HUES48 (cell line): ENCODE measurements around the gene WNT7A.

Experiments used
- H3K27ac ChIP-seq: one replicate; pipeline ENCODE4 v1.7.0; 2013; ENCODE audit warnings: low read depth, low read length, inconsistent platforms
- H3K27me3 ChIP-seq: 2 replicates; pipeline ENCODE4 v1.6.1; 2013; ENCODE audit warnings: mild to moderate bottlenecking, low read length; ENCODE audit not compliant: control insufficient read depth, insufficient read depth
- H3K36me3 ChIP-seq: 2 replicates; pipeline ENCODE4 v1.6.1; 2013; ENCODE audit warnings: low read length; ENCODE audit not compliant: control insufficient read depth, insufficient read depth
- H3K4me1 ChIP-seq: 2 replicates; pipeline ENCODE4 v1.6.1; 2013; ENCODE audit warnings: mild to moderate bottlenecking, low read length; ENCODE audit not compliant: control insufficient read depth, insufficient read depth
- H3K4me3 ChIP-seq: 2 replicates; pipeline ENCODE4 v1.5.1; 2013; ENCODE audit warnings: mild to moderate bottlenecking, low read depth, low read length
- H3K9ac ChIP-seq: 2 replicates; pipeline ENCODE4 v1.6.1; 2013; ENCODE audit warnings: mild to moderate bottlenecking, low read depth, low read length, moderate library complexity
- H3K9me3 ChIP-seq: 2 replicates; pipeline ENCODE4 v1.6.1; 2013; ENCODE audit warnings: low read length; ENCODE audit not compliant: control insufficient read depth, insufficient read depth

The WNT7A gene

GRCh38 chr3:13834258-13835035 lies 45.4 kb downstream of the WNT7A start:
- no peak overlapping the region for H3K27ac ChIP-seq
- no peak overlapping the region for H3K9ac ChIP-seq
- H3K27me3 ChIP-seq, result no peaks in the 10 kb centered on the region

GRCh38 chr3:13833506-13834257 lies 46.2 kb downstream of the WNT7A start:
- no peaks in the 10 kb centered on the region for H3K4me1 ChIP-seq
- no peak overlapping the region for H3K9ac ChIP-seq
- H3K4me3 ChIP-seq, result no peak overlapping the region
- no peaks in the 10 kb centered on the region for H3K27me3 ChIP-seq
- no peaks in the 10 kb centered on the region for H3K36me3 ChIP-seq
- H3K27ac ChIP-seq, result no peak overlapping the region
- no peaks in the 10 kb centered on the region for H3K9me3 ChIP-seq

More at GRCh38 chr3:13834258-13835035, 45.4 kb downstream of the WNT7A start:
- Histone ChIP-seq H3K9me3 (no peaks in the 10 kb centered on the region), H3K4me3 (no peak overlapping the region), H3K36me3 (no peaks in the 10 kb centered on the region), H3K4me1 (no peaks in the 10 kb centered on the region)

- Histone ChIP-seq H3K36me3 (no peaks in the 10 kb centered on the region), H3K9me3 (no peaks in the 10 kb centered on the region), H3K9ac (no peak overlapping the region), H3K4me3 (no peak overlapping the region), H3K27ac (no peak overlapping the region), H3K4me1 (no peaks in the 10 kb centered on the region), H3K27me3 (no peaks in the 10 kb centered on the region)
These were observed 47.7 kb downstream of the WNT7A start for GRCh38 chr3:13832130-13832529.

- H3K4me1 ChIP-seq, result no peaks in the 10 kb centered on the region
- no peak overlapping the region for H3K27ac ChIP-seq
- no peaks in the 10 kb centered on the region for H3K36me3 ChIP-seq
- no peaks in the 10 kb centered on the region for H3K9me3 ChIP-seq
- H3K9ac ChIP-seq, result no peak overlapping the region
- no peaks in the 10 kb centered on the region for H3K27me3 ChIP-seq
- no peak overlapping the region for H3K4me3 ChIP-seq
These were observed 48.4 kb downstream of the WNT7A start for GRCh38 chr3:13831386-13831996.

- Histone ChIP-seq H3K4me1 (no peaks in the 10 kb centered on the region), H3K27ac (no peak overlapping the region), H3K9me3 (no peaks in the 10 kb centered on the region), H3K27me3 (no peaks in the 10 kb centered on the region), H3K9ac (no peak overlapping the region), H3K36me3 (no peaks in the 10 kb centered on the region), H3K4me3 (no peak overlapping the region)
These were observed 50.6 kb downstream of the WNT7A start for GRCh38 chr3:13829311-13829710.

- Histone ChIP-seq H3K27ac (no peak overlapping the region), H3K27me3 (no peaks in the 10 kb centered on the region), H3K9ac (no peak overlapping the region), H3K36me3 (no peaks in the 10 kb centered on the region), H3K4me3 (no peak overlapping the region), H3K4me1 (no peaks in the 10 kb centered on the region), H3K9me3 (no peaks in the 10 kb centered on the region)
These were observed 51.2 kb downstream of the WNT7A start for GRCh38 chr3:13828501-13829265.

- H3K36me3 ChIP-seq, result no peaks in the 10 kb centered on the region
- no peak overlapping the region for H3K27ac ChIP-seq
- no peaks in the 10 kb centered on the region for H3K27me3 ChIP-seq
- no peak overlapping the region for H3K9ac ChIP-seq
- no peak overlapping the region for H3K4me3 ChIP-seq
- H3K4me1 ChIP-seq, result no peaks in the 10 kb centered on the region
- H3K9me3 ChIP-seq, result no peaks in the 10 kb centered on the region
These were observed 52.2 kb downstream of the WNT7A start for GRCh38 chr3:13827699-13828098.

GRCh38 chr3:13827256-13827655 lies 52.6 kb downstream of the WNT7A start:
- H3K27ac ChIP-seq, result no peak overlapping the region
- no peak overlapping the region for H3K9ac ChIP-seq
- H3K4me3 ChIP-seq, result no peak overlapping the region
- no peaks in the 10 kb centered on the region for H3K27me3 ChIP-seq
- H3K36me3 ChIP-seq, result no peaks in the 10 kb centered on the region
- H3K4me1 ChIP-seq, result no peaks in the 10 kb centered on the region
- no peaks in the 10 kb centered on the region for H3K9me3 ChIP-seq

- Histone ChIP-seq H3K9ac (no peak overlapping the region), H3K36me3 (no peaks in the 10 kb centered on the region), H3K4me3 (no peak overlapping the region), H3K27me3 (no peaks in the 10 kb centered on the region), H3K27ac (no peak overlapping the region), H3K9me3 (no peaks in the 10 kb centered on the region), H3K4me1 (no peaks in the 10 kb centered on the region)
These were observed 53.2 kb downstream of the WNT7A start for GRCh38 chr3:13826672-13827071.

- Histone ChIP-seq H3K27ac (no peak overlapping the region), H3K36me3 (no peaks in the 10 kb centered on the region), H3K9me3 (no peaks in the 10 kb centered on the region), H3K27me3 (no peaks in the 10 kb centered on the region), H3K4me3 (no peak overlapping the region), H3K9ac (no peak overlapping the region), H3K4me1 (no peaks in the 10 kb centered on the region)
These were observed 54.0 kb downstream of the WNT7A start for GRCh38 chr3:13825821-13826220.
